ENCODE data around the gene B4GALNT3. TPM values are rescaled to one million over a fixed set of nuclear protein-coding genes. Genes with fewer than 3 reads are reported as not detected.

B4GALNT3 gene
- total RNA-seq, 4 donors from 2014 or later: 0.20 to 1.9 (median 0.82) TPM

- H3K27me3 ChIP-seq: no peaks in the 10 kb centered on the region
- ATAC-seq (no peak), DNase-seq (no peak)
- no peak overlapping the region for H3K27ac ChIP-seq
- intact Hi-C loops (cut with DNase I; ENCODE audit: low total_unique reads): no loop called here
- H3K9me3 ChIP-seq: no peaks in the 10 kb centered on the region
- TF ChIP-seq POLR2A (IDR thresholded peaks at IDR 0.05): no peak
- no peak for TF ChIP-seq CTCF (IDR thresholded peaks at IDR 0.05 in 4 of 5, conservative IDR thresholded peaks at IDR 0.05 in 1 of 5)
- H3K4me1 ChIP-seq: no peaks in the 10 kb centered on the region
- in situ Hi-C loops (cut with MboI; ENCODE audit: low sequenced_read_pairs in 4 of 4): no loop called here
- no peak overlapping the region for H3K4me3 ChIP-seq
- no peaks in the 10 kb centered on the region for H3K36me3 ChIP-seq
Measured at GRCh38 chr12:495466-495865, 35.7 kb downstream of the B4GALNT3 start.

GRCh38 chr12:496736-497135, 37.0 kb downstream of the B4GALNT3 start:
- H3K4me3 ChIP-seq: no peak overlapping the region
- H3K27me3 ChIP-seq: no peaks in the 10 kb centered on the region
- no peak for DNase-seq
- in situ Hi-C loops (cut with MboI; ENCODE audit: low sequenced_read_pairs in 4 of 4) (no loop called here), intact Hi-C loops (cut with DNase I; ENCODE audit: low total_unique reads) (no loop called here)
- TF ChIP-seq POLR2A (IDR thresholded peaks at IDR 0.05): no peak
- no peak for TF ChIP-seq CTCF (IDR thresholded peaks at IDR 0.05 in 4 of 5, conservative IDR thresholded peaks at IDR 0.05 in 1 of 5)
- no peak overlapping the region for H3K27ac ChIP-seq
- no peak for ATAC-seq
- H3K36me3 ChIP-seq: no peaks in the 10 kb centered on the region
- H3K9me3 ChIP-seq: no peaks in the 10 kb centered on the region
- peaks cover 0 to 3% of the 10 kb centered on the region in 2 donors for H3K4me1 ChIP-seq

GRCh38 chr12:497501-498160, 37.9 kb downstream of the B4GALNT3 start:
- peaks cover under 1 to 12% of the 10 kb centered on the region in 2 donors for H3K4me1 ChIP-seq
- intact Hi-C loops (cut with DNase I; ENCODE audit: low total_unique reads): no loop called here
- in situ Hi-C loops (cut with MboI; ENCODE audit: low sequenced_read_pairs in 4 of 4): no loop called here
- no peak overlapping the region for H3K27ac ChIP-seq
- no peaks in the 10 kb centered on the region for H3K27me3 ChIP-seq
- H3K4me3 ChIP-seq: no peak overlapping the region
- DNase-seq (no peak), ATAC-seq (no peak)
- no peaks in the 10 kb centered on the region for H3K36me3 ChIP-seq
- no peak for TF ChIP-seq POLR2A (IDR thresholded peaks at IDR 0.05)
- no peak for TF ChIP-seq CTCF (IDR thresholded peaks at IDR 0.05 in 4 of 5, conservative IDR thresholded peaks at IDR 0.05 in 1 of 5)
- H3K9me3 ChIP-seq: no peaks in the 10 kb centered on the region

GRCh38 chr12:499837-500458, 40.2 kb downstream of the B4GALNT3 start:
- H3K4me1 ChIP-seq: peaks cover 8 to 26% of the 10 kb centered on the region in 2 donors
- intact Hi-C loops (cut with DNase I; ENCODE audit: low total_unique reads) (loop anchor here (5.0 kb wide), 1 partner anchor 38 kb away; no protein-coding TSS in a partner anchor), in situ Hi-C loops (cut with MboI; ENCODE audit: low sequenced_read_pairs in 4 of 4) (no loop called here)
- DNase-seq (no peak), ATAC-seq (no peak)
- no peaks in the 10 kb centered on the region for H3K36me3 ChIP-seq
- no peaks in the 10 kb centered on the region for H3K27me3 ChIP-seq
- TF ChIP-seq POLR2A (IDR thresholded peaks at IDR 0.05) (no peak), CTCF (IDR thresholded peaks at IDR 0.05 in 4 of 5, conservative IDR thresholded peaks at IDR 0.05 in 1 of 5) (no peak)
- no peaks in the 10 kb centered on the region for H3K9me3 ChIP-seq
- no peak overlapping the region for H3K4me3 ChIP-seq
- no peak overlapping the region for H3K27ac ChIP-seq

Data from gastrocnemius medialis (tissue), 4 donors.